MM.1S (cell line): ENCODE measurements around the gene MAB21L4.

Experiments used
- DNase-seq: peaks from one replicate; pipeline ENCODE4 v3.0.0-alpha.2; 2015
- H2AFZ ChIP-seq: fragments of 300-600 bp; sonication (generic); 2 replicates; pipeline ENCODE4 v1.6.0; 2016; ENCODE audit warnings: antibody characterized with exemption, low read length
- H3F3A ChIP-seq: fragments of 300-600 bp; sonication (generic); 2 replicates; pipeline ENCODE4 v1.6.1; 2016; ENCODE audit warnings: mild to moderate bottlenecking, antibody characterized with exemption, low read length, moderate library complexity, mixed read lengths; ENCODE audit not compliant: insufficient read depth
- H3K27ac ChIP-seq: fragments of 300-600 bp; sonication (generic); 2 replicates; pipeline ENCODE4 v1.5.1; 2016; ENCODE audit warnings: mild to moderate bottlenecking, low read length
- H3K27me3 ChIP-seq: fragments of 300-600 bp; sonication (generic); replicated peaks from 2 replicates; pipeline ENCODE4 v1.6.0; 2016; ENCODE audit warnings: low read length; ENCODE audit not compliant: insufficient read depth
- H3K36me3 ChIP-seq: fragments of 300-600 bp; sonication (generic); replicated peaks from 2 replicates; pipeline ENCODE4 v1.6.1; 2016; ENCODE audit warnings: mild to moderate bottlenecking, low read length, mixed read lengths; ENCODE audit not compliant: insufficient read depth
- H3K4me1 ChIP-seq: fragments of 300-600 bp; sonication (generic); 2 replicates; pipeline ENCODE4 v1.6.1; 2016; ENCODE audit warnings: low read length, mixed read lengths
- H3K4me2 ChIP-seq: fragments of 300-600 bp; sonication (generic); 2 replicates; pipeline ENCODE4 v1.6.0; 2016; ENCODE audit warnings: low read depth, low read length
- H3K4me3 ChIP-seq: fragments of 300-600 bp; sonication (generic); 2 replicates; pipeline ENCODE4 v1.5.1; 2016; ENCODE audit warnings: low read length, mixed read lengths
- H3K79me2 ChIP-seq: fragments of 300-600 bp; sonication (generic); 2 replicates; pipeline ENCODE4 v1.6.1; 2016; ENCODE audit warnings: mixed run types, low read length, mixed read lengths
- H3K9ac ChIP-seq: fragments of 300-600 bp; sonication (generic); 2 replicates; pipeline ENCODE4 v1.6.1; 2016; ENCODE audit warnings: low read length, mixed read lengths
- H3K9me2 ChIP-seq: fragments of 300-600 bp; sonication (generic); replicated peaks from 2 replicates; pipeline ENCODE4 v1.6.1; 2016; ENCODE audit warnings: mild to moderate bottlenecking, low read length, mixed read lengths; ENCODE audit not compliant: insufficient read depth
- H3K9me3 ChIP-seq: fragments of 300-600 bp; sonication (generic); replicated peaks from 2 replicates; pipeline ENCODE4 v1.6.1; 2016; ENCODE audit warnings: mild to moderate bottlenecking, low read length, mixed read lengths; ENCODE audit not compliant: insufficient read depth
- H4K20me1 ChIP-seq: fragments of 300-600 bp; sonication (generic); 2 replicates; pipeline ENCODE4 v1.6.1; 2016; ENCODE audit warnings: mild to moderate bottlenecking, low read length, moderate library complexity, mixed read lengths; ENCODE audit not compliant: insufficient read depth
- CTCF ChIP-seq: fragments of 300-600 bp; sonication (generic); IDR thresholded peaks from 2 replicates; pipeline ENCODE4 v1.5.1; 2016; ENCODE audit warnings: antibody characterized with exemption, low read length, mixed read lengths
- EZH2 ChIP-seq: fragments of 300-600 bp; sonication (generic); optimal IDR thresholded peaks from 2 replicates; pipeline ENCODE3; 2017; ENCODE audit warnings: low read depth, mild to moderate bottlenecking, antibody characterized with exemption, low read length, mixed read lengths
- EZH2phosphoT487 ChIP-seq: fragments of 300-600 bp; sonication (generic); IDR thresholded peaks from 2 replicates; pipeline ENCODE4 v1.6.1; 2018; ENCODE audit warnings: antibody characterized with exemption, low read length

Gene MAB21L4

DNA sequence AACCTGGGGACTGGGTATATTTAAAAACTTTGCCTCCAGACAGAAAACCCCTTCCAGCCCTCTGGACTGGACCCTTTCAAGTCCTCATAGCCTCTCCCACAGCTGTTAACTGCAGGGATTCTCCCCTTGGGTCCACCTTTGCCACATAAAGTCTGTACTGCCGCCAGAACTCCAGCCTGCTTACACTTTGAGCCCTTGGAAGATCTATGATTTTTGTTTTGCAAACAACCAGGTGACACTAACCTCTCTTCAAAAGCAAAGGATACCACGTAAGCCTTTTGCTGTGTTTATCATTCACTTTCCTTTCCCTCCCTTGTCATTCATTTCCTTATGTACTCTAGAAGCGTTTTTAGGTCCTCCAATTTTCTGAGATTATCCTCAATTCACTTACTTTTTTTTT lies 31.5 kb downstream of the MAB21L4 start:
- Histone ChIP-seq H3K9ac (no peak overlapping the region), H3K27ac (no peak overlapping the region), H3K9me2 (no peaks in the 10 kb centered on the region), H3K4me1 (no peaks in the 10 kb centered on the region), H4K20me1 (no peaks in the 10 kb centered on the region), H3F3A (no peaks in the 10 kb centered on the region), H3K36me3 (no peaks in the 10 kb centered on the region), H3K27me3 (peaks cover 72% of the 10 kb centered on the region), H3K79me2 (no peaks in the 10 kb centered on the region), H3K4me2 (no peak overlapping the region), H3K9me3 (no peaks in the 10 kb centered on the region), H3K4me3 (no peak overlapping the region), H2AFZ (no peak overlapping the region)
- no peak for DNase-seq
- TF ChIP-seq EZH2phosphoT487: no peak
- TF ChIP-seq CTCF: no peak
- TF ChIP-seq EZH2: no peak

GRCh38 chr2:240861547-240861946 lies 34.4 kb downstream of the MAB21L4 start:
- Histone ChIP-seq H3K9me3 (no peaks in the 10 kb centered on the region), H3K9ac (no peak overlapping the region), H3K27me3 (peaks cover 74% of the 10 kb centered on the region), H2AFZ (no peak overlapping the region), H3K9me2 (no peaks in the 10 kb centered on the region), H3K36me3 (no peaks in the 10 kb centered on the region), H4K20me1 (no peaks in the 10 kb centered on the region), H3K4me3 (no peak overlapping the region), H3K27ac (no peak overlapping the region), H3K4me2 (no peak overlapping the region), H3K79me2 (no peaks in the 10 kb centered on the region), H3F3A (no peaks in the 10 kb centered on the region), H3K4me1 (no peaks in the 10 kb centered on the region)
- TF ChIP-seq CTCF: no peak
- TF ChIP-seq EZH2phosphoT487: no peak
- no peak for TF ChIP-seq EZH2
- DNase-seq: no peak

DNA sequence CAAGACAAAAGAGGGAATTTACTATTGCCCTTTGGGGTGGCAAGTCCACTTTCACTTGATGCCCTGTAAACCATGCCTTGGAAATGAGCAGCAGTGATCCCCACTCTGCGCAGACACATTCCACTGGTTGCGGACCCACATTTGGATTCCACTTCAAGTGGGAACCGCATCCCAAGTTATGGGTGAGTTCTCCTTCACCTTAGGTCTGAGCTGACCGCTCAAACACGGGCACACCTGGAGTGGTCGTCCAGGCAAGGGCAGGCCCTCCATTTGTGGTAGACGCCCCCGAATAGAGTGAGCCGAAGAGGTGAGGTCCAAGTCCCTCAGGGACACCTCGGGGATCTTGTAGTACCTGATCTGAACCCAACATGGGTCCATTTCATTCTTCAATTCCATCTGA lies 37.1 kb downstream of the MAB21L4 start:
- peaks cover 86% of the 10 kb centered on the region for H3K27me3 ChIP-seq
- H3K9me2 ChIP-seq: no peaks in the 10 kb centered on the region
- no peak overlapping the region for H3K27ac ChIP-seq
- no peaks in the 10 kb centered on the region for H3F3A ChIP-seq
- H2AFZ ChIP-seq: no peak overlapping the region
- H3K9me3 ChIP-seq: no peaks in the 10 kb centered on the region
- DNase-seq: no peak
- no peaks in the 10 kb centered on the region for H3K4me1 ChIP-seq
- no peaks in the 10 kb centered on the region for H3K79me2 ChIP-seq
- no peak overlapping the region for H3K4me3 ChIP-seq
- H3K4me2 ChIP-seq: no peak overlapping the region
- H3K36me3 ChIP-seq: no peaks in the 10 kb centered on the region
- H4K20me1 ChIP-seq: no peaks in the 10 kb centered on the region
- TF ChIP-seq EZH2phosphoT487 (no peak), CTCF (no peak)
- no peak overlapping the region for H3K9ac ChIP-seq

DNA sequence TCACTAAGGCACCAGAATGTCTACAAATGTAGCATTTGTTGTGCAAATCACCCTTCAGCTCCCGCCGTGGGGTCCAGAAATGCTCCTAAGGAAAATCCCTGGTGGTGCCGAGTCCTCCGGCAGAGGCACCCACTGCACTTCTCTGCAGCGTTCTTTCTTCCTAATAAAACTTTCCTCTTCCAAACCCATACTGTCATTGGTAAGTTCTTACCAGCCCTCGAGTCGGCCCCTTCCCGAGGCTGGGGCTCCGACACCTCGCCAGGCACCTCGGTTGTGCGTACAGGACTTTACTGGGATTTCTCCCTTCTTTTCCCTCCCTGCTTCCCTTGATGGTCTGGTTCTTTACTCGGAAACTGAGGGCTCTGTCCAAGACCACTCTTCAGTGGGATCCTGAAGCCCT lies 37.6 kb downstream of the MAB21L4 start:
- no peaks in the 10 kb centered on the region for H3K79me2 ChIP-seq
- no peaks in the 10 kb centered on the region for H3K9me2 ChIP-seq
- H3K27ac ChIP-seq: no peak overlapping the region
- no peak overlapping the region for H3K4me3 ChIP-seq
- H3K9ac ChIP-seq: no peak overlapping the region
- H2AFZ ChIP-seq: no peak overlapping the region
- peaks cover 90% of the 10 kb centered on the region for H3K27me3 ChIP-seq
- no peaks in the 10 kb centered on the region for H3F3A ChIP-seq
- no peak overlapping the region for H3K4me2 ChIP-seq
- H3K4me1 ChIP-seq: no peaks in the 10 kb centered on the region
- no peak for DNase-seq
- no peaks in the 10 kb centered on the region for H4K20me1 ChIP-seq
- H3K9me3 ChIP-seq: no peaks in the 10 kb centered on the region
- no peaks in the 10 kb centered on the region for H3K36me3 ChIP-seq
- no peak for TF ChIP-seq EZH2phosphoT487
- no peak for TF ChIP-seq EZH2
- TF ChIP-seq CTCF: no peak
